8988T (cell line): ENCODE data around the gene ING3.
"Not testable (repeated sequence)": the region's sequence is repeated elsewhere in the genome, so short reads cannot be mapped to it uniquely, and the experiment has no call there.

Source experiments
- DNase-seq: peaks from one replicate; pipeline ENCODE4 v3.0.0; 2011

Gene ING3

DNA sequence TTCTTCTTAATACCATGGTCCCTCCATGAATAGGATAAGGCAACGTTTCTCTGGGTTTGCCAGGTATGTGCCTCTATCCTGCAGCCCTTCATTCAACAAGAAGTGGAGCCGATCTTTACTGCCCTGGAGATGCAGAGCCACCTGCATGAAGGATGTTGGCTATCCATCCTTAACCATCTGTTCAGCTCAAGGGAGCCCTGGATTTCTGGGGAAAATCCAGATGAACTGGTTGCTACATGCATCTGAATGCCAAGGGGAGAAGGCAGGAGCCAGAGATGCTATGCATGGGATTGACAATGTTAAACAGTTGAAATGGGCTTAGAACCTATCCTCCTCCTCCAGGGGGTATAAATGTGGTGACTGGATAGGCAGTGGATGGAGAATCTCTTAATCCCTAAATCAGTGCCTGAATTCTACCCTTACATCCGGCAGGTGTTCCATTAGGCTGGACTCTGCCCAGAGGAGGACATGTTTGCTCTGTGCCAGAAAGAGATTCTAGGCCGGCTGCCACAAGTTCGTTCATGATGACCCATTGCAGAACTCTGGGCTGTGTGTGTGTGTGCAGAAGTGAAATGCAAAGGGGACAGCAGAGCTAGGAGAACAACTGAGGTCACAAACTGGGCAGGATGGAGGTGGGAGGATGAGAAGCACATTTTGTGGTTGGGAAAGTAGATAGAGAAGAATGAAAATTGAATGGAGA is 53.6 kb downstream of the ING3 start:
- no peak for DNase-seq

- DNase-seq: not testable (repeated sequence)
Measured at GRCh38 chr7:121005058-121005457, 54.5 kb downstream of the ING3 start.

DNA sequence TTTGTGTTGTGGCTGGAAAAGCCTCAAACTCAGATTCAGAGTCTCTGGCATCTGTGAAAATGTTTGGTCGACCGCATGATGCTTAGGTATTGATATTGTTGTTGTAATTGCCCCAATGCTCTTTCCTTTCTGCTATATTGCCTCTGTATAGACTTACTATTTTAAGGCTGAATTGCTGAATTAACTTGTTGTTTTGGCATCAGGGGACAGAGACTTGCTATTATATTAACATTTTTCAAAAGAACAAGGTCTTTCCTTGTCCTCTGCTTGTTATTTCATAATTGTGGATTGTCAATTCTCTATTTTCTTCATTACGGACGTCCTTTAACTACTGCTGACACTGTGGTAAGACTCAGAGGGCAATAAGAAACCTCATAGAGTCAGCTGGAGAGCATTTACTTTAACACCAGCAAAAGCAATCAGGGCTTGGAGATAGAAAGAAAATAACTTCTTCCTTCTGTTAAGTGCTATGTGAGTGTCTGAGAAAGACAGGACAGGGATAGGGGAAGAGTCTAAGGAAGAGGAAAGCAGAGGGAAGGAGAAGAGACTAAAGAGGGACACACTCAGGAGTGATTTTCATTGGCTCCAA is 55.5 kb downstream of the ING3 start:
- DNase-seq: no peak

DNA sequence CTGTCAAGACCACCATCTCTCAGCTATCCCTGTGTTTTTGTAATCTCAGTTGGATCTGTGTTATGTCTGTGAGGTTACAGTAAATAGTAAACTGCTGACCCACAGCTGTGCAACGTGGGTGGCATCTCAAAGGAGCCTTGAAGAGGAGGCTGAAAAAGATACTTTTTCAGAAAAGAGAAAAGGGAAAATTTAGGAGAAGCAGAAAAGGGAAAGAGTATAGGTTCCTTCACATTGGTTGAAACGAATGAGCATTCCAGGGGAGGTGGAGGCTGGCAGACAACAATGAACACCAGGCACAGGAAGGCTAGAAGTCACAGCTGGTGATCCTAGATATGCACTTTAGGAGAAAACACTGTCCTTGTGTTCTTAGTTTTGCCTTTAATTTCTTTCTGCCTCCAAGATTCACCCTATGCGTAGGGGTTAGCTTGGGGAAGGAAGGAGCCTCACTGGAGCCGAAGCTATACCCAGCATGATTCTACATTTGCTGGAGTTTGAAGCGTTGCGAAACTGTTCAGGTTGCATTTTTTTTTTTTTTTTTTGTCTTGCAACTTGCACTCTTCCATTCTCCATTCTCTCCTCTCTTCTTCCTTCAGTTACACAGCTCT is 56.2 kb downstream of the ING3 start:
- DNase-seq: no peak

DNA sequence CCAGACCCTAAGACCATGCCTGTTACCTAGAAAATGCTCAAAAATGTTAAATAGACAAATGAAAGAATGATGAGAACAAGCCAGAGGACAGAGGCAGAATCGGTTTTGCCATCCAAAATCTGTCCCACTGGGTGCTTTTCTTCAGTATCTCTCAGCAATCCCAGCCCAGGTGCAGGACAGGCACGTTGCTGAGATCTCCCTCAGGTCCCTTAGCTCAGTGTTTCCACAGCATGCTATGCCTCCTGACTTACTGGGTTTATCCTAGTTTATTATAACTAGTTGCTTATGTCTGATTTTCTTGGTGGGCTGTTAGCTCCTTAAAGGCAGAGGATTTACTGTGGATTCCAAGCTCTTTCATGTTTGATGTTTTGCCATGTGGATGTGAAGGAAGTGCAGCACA is 58.2 kb downstream of the ING3 start:
- DNase-seq: no peak

GRCh38 chr7:121011401-121011800 is 60.8 kb downstream of the ING3 start:
- no peak for DNase-seq

DNA sequence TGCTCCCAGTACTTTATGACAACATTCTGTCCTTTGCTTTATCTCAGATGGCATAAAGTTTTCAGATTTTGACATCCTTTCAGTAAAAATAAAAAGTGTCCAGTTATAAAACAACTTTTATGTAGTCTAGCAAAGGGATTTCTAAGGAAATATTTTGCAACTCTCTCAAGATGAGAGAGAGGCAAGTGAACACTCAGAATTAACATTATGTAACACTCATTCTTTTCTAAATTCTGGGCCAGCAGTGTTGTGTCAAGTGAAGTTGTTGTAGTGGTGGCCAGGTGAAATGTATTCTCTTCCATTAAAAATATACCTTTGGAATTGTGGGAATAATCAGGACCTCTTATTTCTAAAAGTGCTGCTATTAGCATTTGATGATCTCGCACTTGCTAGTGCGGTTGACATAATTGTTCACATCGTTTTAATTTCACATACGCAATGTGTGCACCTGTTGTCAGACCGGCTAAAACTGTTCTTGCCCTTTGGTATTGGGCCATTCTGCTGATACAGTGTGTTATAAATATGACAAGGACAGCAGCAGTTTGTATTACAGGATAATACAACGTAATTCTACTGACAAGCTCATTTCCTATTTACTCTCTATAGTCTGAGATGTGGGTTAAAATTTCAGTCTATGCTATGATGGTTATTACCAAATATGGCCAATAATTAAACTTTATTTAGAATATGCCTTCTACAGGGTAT is 61.7 kb downstream of the ING3 start:
- DNase-seq: no peak

DNA sequence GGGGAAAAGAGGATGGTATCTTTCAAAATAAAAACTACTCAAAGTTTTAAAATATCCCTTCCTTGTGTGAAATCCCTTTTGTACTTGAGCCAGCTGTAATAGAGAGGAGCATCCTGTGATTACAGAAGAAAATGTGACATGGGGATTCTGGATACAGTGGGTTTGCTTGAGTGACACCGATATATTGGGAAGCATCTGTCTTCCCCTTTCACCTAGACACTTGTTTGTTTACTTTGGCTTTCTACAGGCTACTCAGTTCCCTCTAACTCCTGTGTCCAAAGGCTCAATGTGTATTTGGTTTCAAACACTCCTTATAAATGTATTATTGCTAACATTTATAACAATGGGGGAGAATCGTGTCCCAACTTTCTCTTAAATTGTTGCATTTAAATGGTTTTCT is 62.3 kb downstream of the ING3 start:
- no peak for DNase-seq

DNA sequence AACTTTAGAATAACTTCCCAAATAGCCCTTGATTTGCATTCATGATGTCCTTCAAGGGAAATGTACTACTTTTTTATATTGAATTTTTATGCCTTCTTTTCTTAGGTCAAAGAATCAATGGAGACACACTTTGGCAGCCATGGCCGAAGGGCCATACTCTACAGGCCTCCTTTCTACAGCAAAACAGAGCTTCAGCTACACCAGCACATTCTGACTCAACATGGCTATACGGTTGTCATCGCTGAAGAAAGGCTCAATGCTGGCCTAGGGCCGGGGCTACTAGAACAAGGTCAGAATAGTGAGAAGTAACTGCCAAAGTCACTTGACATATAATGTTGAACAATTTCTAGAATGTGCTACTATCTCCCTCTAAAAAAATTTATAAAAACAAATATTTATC is 65.0 kb downstream of the ING3 start:
- DNase-seq: no peak

- no peak for DNase-seq
Measured at GRCh38 chr7:121016966-121017365, 66.4 kb downstream of the ING3 start.

GRCh38 chr7:121017586-121017985 is 67.0 kb downstream of the ING3 start:
- no peak for DNase-seq

DNA sequence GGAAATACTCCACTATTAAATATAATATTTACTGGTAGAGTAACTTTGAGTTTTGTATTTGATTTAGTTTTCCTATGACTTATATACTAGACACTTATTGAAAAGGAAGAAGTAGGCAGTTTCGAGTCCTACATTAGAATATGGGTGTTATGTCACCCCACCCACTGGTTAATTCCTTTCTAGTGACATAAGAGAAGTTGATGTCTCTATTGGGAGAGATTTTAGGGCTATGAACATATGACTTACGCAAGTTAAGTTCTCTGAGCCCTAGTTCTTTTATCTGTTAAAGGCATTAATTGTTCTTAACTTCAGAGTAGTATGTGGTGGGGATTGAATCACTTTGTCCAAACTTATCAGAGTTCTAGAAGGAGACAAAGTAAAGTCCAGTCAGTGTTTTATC is 68.4 kb downstream of the ING3 start:
- DNase-seq: no peak

DNA sequence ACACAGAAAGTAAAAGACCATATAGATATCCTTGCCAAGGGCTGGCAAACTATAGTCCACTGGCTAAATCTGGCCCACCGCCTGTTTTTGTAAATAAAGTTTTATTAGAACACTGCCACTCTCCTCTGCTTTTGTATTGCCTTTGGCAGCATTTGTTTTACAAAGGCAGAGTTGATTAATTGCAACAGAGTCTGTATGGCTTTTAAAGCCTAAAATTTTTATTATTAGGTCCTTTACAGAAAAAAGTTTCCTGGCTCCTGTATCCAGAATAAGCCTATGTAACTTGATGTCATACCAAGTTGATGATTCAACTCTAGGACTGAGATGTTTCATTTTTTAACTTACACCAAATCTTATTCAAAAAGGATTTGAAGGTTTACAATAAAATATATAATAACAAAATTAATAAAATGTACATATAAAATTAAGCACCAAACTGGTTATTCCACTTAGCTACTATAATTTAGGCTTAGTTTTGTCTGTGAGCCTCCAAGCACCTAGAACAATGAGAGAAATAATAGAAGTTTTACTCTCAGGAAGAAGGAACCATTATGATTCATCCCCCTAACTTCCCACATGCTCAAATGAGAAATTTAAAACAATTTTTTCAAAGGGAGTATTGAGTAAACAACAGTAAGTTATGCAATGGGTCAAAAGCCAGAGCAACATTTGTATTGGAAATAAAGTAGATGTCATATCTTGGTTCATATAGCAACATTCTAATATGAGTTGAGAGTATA is 69.8 kb downstream of the ING3 start:
- no peak for DNase-seq

GRCh38 chr7:121020989-121021969 is 70.7 kb downstream of the ING3 start:
- no peak for DNase-seq

DNA sequence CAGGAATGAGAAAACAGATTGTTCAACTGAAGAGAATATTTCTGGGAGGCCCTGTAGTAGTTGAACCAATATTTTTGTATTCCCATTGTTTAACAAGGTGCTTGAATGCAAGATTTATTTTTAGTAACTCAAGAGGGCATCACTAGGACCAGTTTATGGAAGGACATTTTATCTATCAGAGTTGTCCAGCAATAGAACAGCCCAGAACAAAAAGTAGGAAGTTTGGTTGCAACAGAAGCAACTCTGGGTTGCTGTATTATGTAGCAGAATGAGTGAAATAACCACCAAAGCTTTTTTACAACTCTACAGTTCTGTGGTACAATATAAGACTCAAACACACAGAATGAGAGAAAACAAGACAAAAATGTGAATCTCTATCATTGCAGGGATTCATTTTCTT is 72.6 kb downstream of the ING3 start:
- no peak for DNase-seq

GRCh38 chr7:121023683-121024511 is 73.3 kb downstream of the ING3 start:
- no peak for DNase-seq

GRCh38 chr7:121024611-121025010 is 74.0 kb downstream of the ING3 start:
- DNase-seq: no peak

GRCh38 chr7:121026159-121026558 is 75.6 kb downstream of the ING3 start:
- no peak for DNase-seq

GRCh38 chr7:121026577-121027111 is 76.1 kb downstream of the ING3 start:
- no peak for DNase-seq
